ENCODE results near the gene PITPNM3.

DNA sequence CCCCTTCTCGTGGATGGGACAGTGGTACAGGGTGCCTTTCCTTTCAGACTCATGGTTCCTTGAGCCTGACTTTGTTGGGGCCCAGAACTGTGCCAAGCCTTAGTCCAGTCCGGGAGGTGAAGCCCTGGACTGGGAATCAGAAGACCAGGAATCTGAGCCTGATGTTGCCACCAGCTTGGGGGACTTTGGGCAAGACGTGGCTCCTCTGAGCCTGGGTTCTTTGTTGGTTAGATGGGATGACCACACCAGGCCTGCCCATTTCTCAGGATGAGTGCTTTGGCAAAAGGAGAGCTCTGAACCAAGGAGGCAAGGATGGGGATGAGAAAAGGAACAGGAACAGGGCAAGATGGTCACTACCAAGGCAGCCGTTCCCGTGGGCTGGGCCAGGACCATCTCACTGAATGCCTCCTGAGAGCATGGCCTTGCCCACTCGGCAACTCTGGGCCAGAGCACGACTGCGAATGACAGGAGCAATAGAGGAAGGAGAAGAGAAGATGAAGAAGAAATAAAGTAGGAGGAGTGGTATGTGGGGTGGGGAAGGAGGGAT, 32.5 kb downstream of the PITPNM3 start:
- TF ChIP-seq, protein P1, sequence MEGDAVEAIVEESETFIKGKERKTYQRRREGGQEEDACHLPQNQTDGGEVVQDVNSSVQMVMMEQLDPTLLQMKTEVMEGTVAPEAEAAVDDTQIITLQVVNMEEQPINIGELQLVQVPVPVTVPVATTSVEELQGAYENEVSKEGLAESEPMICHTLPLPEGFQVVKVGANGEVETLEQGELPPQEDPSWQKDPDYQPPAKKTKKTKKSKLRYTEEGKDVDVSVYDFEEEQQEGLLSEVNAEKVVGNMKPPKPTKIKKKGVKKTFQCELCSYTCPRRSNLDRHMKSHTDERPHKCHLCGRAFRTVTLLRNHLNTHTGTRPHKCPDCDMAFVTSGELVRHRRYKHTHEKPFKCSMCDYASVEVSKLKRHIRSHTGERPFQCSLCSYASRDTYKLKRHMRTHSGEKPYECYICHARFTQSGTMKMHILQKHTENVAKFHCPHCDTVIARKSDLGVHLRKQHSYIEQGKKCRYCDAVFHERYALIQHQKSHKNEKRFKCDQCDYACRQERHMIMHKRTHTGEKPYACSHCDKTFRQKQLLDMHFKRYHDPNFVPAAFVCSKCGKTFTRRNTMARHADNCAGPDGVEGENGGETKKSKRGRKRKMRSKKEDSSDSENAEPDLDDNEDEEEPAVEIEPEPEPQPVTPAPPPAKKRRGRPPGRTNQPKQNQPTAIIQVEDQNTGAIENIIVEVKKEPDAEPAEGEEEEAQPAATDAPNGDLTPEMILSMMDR (IDR thresholded peaks at IDR 0.05), result no peak
- TF ChIP-seq POLR2AphosphoS5 (IDR thresholded peaks at IDR 0.05) (no peak), POLR2A (IDR thresholded peaks at IDR 0.05) (no peak)
